ENCODE data around the gene S1PR4.
"Not testable (repeated sequence)": the region's sequence is repeated elsewhere in the genome, so short reads cannot be mapped to it uniquely, and the experiment has no call there.

S1PR4 gene

GRCh38 chr19:3185461-3186159 lies 7.0 kb downstream of the S1PR4 start, which contains the start of gene NCLN:
NCLN (plus strand) TSS chr19:3185930; CDS start chr19:3186031, 101 bp downstream.
- FAIRE-seq (peak; percentile 97), DNase-seq (ENCODE audit: insufficient read length) (peak; percentile 77)
- TF ChIP-seq TAF1 (IDR thresholded peaks at IDR 0.05; ENCODE audit: borderline replicate concordance, low read depth, low read length) (no peak), POLR2AphosphoS5 (IDR thresholded peaks at IDR 0.05; ENCODE audit: low read depth, low read length) (peak; percentile 35), POLR2A (IDR thresholded peaks at IDR 0.05; ENCODE audit: low read depth, low read length) (peak; percentile 50; the same call in 1 of the 2 replicates)

GRCh38 chr19:3186160-3186688 lies 7.7 kb downstream of the S1PR4 start:
- FAIRE-seq (no peak), DNase-seq (ENCODE audit: insufficient read length) (no peak)
- TF ChIP-seq POLR2A (IDR thresholded peaks at IDR 0.05; ENCODE audit: low read depth, low read length) (no peak), POLR2AphosphoS5 (IDR thresholded peaks at IDR 0.05; ENCODE audit: low read depth, low read length) (no peak), TAF1 (IDR thresholded peaks at IDR 0.05; ENCODE audit: borderline replicate concordance, low read depth, low read length) (no peak)

GRCh38 chr19:3186891-3187661 lies 8.5 kb downstream of the S1PR4 start:
- FAIRE-seq (no peak), DNase-seq (ENCODE audit: insufficient read length) (no peak)

GRCh38 chr19:3187662-3188511 lies 9.3 kb downstream of the S1PR4 start:
- no peak for FAIRE-seq

More at GRCh38 chr19:3186891-3187661, 8.5 kb downstream of the S1PR4 start:
- no peak for TF ChIP-seq POLR2AphosphoS5 (IDR thresholded peaks at IDR 0.05; ENCODE audit: low read depth, low read length)
- no peak for TF ChIP-seq TAF1 (IDR thresholded peaks at IDR 0.05; ENCODE audit: borderline replicate concordance, low read depth, low read length)

GRCh38 chr19:3188627-3189596 lies 10.3 kb downstream of the S1PR4 start:
- no peak for DNase-seq (ENCODE audit: insufficient read length)
- FAIRE-seq, result no peak
- TF ChIP-seq POLR2A (IDR thresholded peaks at IDR 0.05; ENCODE audit: low read depth, low read length) (no peak), TAF1 (IDR thresholded peaks at IDR 0.05; ENCODE audit: borderline replicate concordance, low read depth, low read length) (no peak), POLR2AphosphoS5 (IDR thresholded peaks at IDR 0.05; ENCODE audit: low read depth, low read length) (no peak)

More at GRCh38 chr19:3187662-3188511, 9.3 kb downstream of the S1PR4 start:
- no peak for DNase-seq (ENCODE audit: insufficient read length)
- TF ChIP-seq POLR2A (IDR thresholded peaks at IDR 0.05; ENCODE audit: low read depth, low read length) (no peak), TAF1 (IDR thresholded peaks at IDR 0.05; ENCODE audit: borderline replicate concordance, low read depth, low read length) (no peak), POLR2AphosphoS5 (IDR thresholded peaks at IDR 0.05; ENCODE audit: low read depth, low read length) (no peak)

GRCh38 chr19:3189702-3190469 lies 11.3 kb downstream of the S1PR4 start:
- FAIRE-seq (no peak), DNase-seq (ENCODE audit: insufficient read length) (no peak)
- TF ChIP-seq TAF1 (IDR thresholded peaks at IDR 0.05; ENCODE audit: borderline replicate concordance, low read depth, low read length), result no peak
- no peak for TF ChIP-seq POLR2AphosphoS5 (IDR thresholded peaks at IDR 0.05; ENCODE audit: low read depth, low read length)
- no peak for TF ChIP-seq POLR2A (IDR thresholded peaks at IDR 0.05; ENCODE audit: low read depth, low read length)

GRCh38 chr19:3190470-3190770 lies 11.9 kb downstream of the S1PR4 start:
- no peak for FAIRE-seq
- TF ChIP-seq TAF1 (IDR thresholded peaks at IDR 0.05; ENCODE audit: borderline replicate concordance, low read depth, low read length), result no peak
- no peak for TF ChIP-seq POLR2A (IDR thresholded peaks at IDR 0.05; ENCODE audit: low read depth, low read length)
- TF ChIP-seq POLR2AphosphoS5 (IDR thresholded peaks at IDR 0.05; ENCODE audit: low read depth, low read length), result no peak
- no peak for DNase-seq (ENCODE audit: insufficient read length)

GRCh38 chr19:3190921-3191805 lies 12.6 kb downstream of the S1PR4 start:
- no peak for TF ChIP-seq POLR2AphosphoS5 (IDR thresholded peaks at IDR 0.05; ENCODE audit: low read depth, low read length)
- no peak for TF ChIP-seq POLR2A (IDR thresholded peaks at IDR 0.05; ENCODE audit: low read depth, low read length)
- no peak for TF ChIP-seq TAF1 (IDR thresholded peaks at IDR 0.05; ENCODE audit: borderline replicate concordance, low read depth, low read length)
- no peak for FAIRE-seq
- no peak for DNase-seq (ENCODE audit: insufficient read length)

- not testable (repeated sequence) for FAIRE-seq; DNase-seq (ENCODE audit: insufficient read length)
Measured at GRCh38 chr19:3191806-3192104, 13.2 kb downstream of the S1PR4 start.

Measured in GM12892 (cell line).